Parathyroid adenoma (tissue), 2 donors: ENCODE data around the gene SND1.

ENCODE experiments used
- H2AFZ ChIP-seq: fragments of 300-600 bp; sonication (generic); one replicate; pipeline ENCODE4 v1.7.0; 2017; ENCODE audit warnings: antibody characterized with exemption, mild to moderate bottlenecking
- H3K27ac ChIP-seq: fragments of 300-600 bp; sonication (generic); one replicate; pipeline ENCODE4 v1.7.0; 2017
- H3K27me3 ChIP-seq: fragments of 300-600 bp; sonication (generic); one replicate; pipeline ENCODE4 v1.7.0; 2017; ENCODE audit warnings: low read length; ENCODE audit not compliant: control insufficient read depth, insufficient read depth
- H3K36me3 ChIP-seq: fragments of 300-600 bp; sonication (generic); one replicate; pipeline ENCODE4 v1.7.0; 2017; ENCODE audit warnings: low read length; ENCODE audit not compliant: control insufficient read depth, insufficient read depth
- H3K4me1 ChIP-seq: fragments of 300-600 bp; sonication (generic); one replicate; pipeline ENCODE4 v1.7.0; 2017; ENCODE audit warnings: control low read depth
- H3K4me2 ChIP-seq: fragments of 300-600 bp; sonication (generic); one replicate; pipeline ENCODE4 v1.7.0; 2017; ENCODE audit warnings: low read length
- H3K4me3 ChIP-seq: fragments of 300-600 bp; sonication (generic); one replicate; pipeline ENCODE4 v1.7.0; 2017; ENCODE audit warnings: low read depth, low read length
- H3K79me2 ChIP-seq: fragments of 300-600 bp; sonication (generic); one replicate; pipeline ENCODE4 v1.7.0; 2017; ENCODE audit warnings: control low read depth
- H3K9ac ChIP-seq: fragments of 300-600 bp; sonication (generic); one replicate; pipeline ENCODE4 v1.7.0; 2017; ENCODE audit warnings: mild to moderate bottlenecking
- H3K9me3 ChIP-seq: fragments of 300-600 bp; sonication (generic); one replicate; pipeline ENCODE4 v1.7.0; 2017; ENCODE audit warnings: low read length; ENCODE audit not compliant: control insufficient read depth
- TF ChIP-seq, protein P1 (sequence below): fragments of 300-600 bp; sonication (generic); IDR thresholded peaks from one replicate; pipeline ENCODE4 v1.7.0; 2017; ENCODE audit warnings: antibody characterized with exemption, mild to moderate bottlenecking
- donor health status: primary hyperparathyroidism.

The SND1 gene

DNA sequence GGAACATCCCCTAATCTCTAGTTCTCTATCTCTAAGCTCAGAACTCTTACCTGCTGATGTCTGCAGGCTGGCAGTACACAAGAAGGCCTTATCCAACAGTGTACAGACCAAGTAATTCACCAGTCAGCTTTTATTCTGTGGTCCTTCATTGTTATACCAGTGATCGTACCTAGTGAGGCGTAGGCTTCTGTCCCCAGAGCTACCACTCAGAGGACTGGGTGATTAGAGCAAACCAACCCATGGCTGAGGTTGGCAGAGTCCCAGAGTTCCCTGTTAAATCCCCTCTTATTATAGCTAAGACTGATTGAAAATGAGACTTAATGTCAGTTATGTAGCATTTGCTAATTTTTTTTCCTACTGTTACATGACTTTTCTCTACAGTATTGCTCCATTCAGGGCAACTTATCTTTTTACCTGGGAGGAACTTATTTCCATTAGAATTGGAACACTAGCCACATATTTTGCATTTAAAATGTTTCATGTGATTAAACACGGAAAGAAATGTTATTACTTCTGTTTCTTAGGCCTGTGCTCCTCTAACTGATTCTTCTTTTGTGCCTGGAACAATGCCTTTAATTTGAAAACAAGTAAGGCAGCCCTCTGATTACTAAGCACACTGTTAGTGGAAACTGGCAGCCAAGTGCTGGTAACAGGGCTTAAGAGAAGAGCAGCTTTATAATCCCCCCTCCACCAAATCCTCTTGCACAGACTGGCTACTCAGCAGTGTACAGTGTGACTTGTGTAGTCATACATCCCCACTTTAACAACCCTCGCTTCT, 252.1 kb downstream of the SND1 start:
- Histone ChIP-seq H3K9ac (no peak overlapping the region), H3K27ac (no peak overlapping the region), H3K9me3 (no peaks in the 10 kb centered on the region), H3K79me2 (no peaks in the 10 kb centered on the region), H2AFZ (no peak overlapping the region), H3K4me2 (no peak overlapping the region), H3K4me1 (peaks cover 23% of the 10 kb centered on the region), H3K36me3 (no peaks in the 10 kb centered on the region), H3K27me3 (no peaks in the 10 kb centered on the region), H3K4me3 (no peak overlapping the region)
- TF ChIP-seq, protein P1, sequence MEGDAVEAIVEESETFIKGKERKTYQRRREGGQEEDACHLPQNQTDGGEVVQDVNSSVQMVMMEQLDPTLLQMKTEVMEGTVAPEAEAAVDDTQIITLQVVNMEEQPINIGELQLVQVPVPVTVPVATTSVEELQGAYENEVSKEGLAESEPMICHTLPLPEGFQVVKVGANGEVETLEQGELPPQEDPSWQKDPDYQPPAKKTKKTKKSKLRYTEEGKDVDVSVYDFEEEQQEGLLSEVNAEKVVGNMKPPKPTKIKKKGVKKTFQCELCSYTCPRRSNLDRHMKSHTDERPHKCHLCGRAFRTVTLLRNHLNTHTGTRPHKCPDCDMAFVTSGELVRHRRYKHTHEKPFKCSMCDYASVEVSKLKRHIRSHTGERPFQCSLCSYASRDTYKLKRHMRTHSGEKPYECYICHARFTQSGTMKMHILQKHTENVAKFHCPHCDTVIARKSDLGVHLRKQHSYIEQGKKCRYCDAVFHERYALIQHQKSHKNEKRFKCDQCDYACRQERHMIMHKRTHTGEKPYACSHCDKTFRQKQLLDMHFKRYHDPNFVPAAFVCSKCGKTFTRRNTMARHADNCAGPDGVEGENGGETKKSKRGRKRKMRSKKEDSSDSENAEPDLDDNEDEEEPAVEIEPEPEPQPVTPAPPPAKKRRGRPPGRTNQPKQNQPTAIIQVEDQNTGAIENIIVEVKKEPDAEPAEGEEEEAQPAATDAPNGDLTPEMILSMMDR = no peak

DNA sequence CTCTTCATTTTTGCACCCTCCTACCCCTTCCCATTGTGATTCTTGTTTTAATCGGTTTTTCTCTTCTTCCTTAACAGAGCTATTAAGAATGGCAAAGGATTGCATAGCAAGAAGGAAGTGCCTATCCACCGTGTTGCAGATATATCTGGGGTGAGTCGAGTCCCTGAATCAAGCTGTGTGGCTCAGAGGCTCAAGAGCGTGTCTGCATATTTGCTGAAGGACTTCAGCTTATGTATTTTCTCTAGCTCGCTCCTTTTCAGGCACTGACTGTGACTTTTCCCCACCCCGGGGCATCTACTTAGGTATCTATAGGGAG, 252.6 kb downstream of the SND1 start:
- H3K4me1 ChIP-seq = peaks cover 24% of the 10 kb centered on the region
- H3K27me3 ChIP-seq = no peaks in the 10 kb centered on the region
- H3K4me2 ChIP-seq = no peak overlapping the region
- H3K36me3 ChIP-seq = no peaks in the 10 kb centered on the region
- no peak overlapping the region for H3K9ac ChIP-seq
- peaks cover 2% of the 10 kb centered on the region for H3K79me2 ChIP-seq
- no peak overlapping the region for H3K27ac ChIP-seq
- no peak overlapping the region for H3K4me3 ChIP-seq
- H3K9me3 ChIP-seq = no peaks in the 10 kb centered on the region
- TF ChIP-seq, protein P1 = no peak
- no peak overlapping the region for H2AFZ ChIP-seq

- Histone ChIP-seq H2AFZ (no peak overlapping the region), H3K27ac (no peak overlapping the region), H3K9me3 (no peaks in the 10 kb centered on the region), H3K36me3 (no peaks in the 10 kb centered on the region), H3K4me3 (no peak overlapping the region), H3K4me2 (no peak overlapping the region), H3K27me3 (no peaks in the 10 kb centered on the region), H3K9ac (no peak overlapping the region), H3K79me2 (peaks cover 4% of the 10 kb centered on the region), H3K4me1 (peaks cover 24% of the 10 kb centered on the region)
- TF ChIP-seq, protein P1 = no peak
Measured at GRCh38 chr7:127905021-127905420, 253.0 kb downstream of the SND1 start.

DNA sequence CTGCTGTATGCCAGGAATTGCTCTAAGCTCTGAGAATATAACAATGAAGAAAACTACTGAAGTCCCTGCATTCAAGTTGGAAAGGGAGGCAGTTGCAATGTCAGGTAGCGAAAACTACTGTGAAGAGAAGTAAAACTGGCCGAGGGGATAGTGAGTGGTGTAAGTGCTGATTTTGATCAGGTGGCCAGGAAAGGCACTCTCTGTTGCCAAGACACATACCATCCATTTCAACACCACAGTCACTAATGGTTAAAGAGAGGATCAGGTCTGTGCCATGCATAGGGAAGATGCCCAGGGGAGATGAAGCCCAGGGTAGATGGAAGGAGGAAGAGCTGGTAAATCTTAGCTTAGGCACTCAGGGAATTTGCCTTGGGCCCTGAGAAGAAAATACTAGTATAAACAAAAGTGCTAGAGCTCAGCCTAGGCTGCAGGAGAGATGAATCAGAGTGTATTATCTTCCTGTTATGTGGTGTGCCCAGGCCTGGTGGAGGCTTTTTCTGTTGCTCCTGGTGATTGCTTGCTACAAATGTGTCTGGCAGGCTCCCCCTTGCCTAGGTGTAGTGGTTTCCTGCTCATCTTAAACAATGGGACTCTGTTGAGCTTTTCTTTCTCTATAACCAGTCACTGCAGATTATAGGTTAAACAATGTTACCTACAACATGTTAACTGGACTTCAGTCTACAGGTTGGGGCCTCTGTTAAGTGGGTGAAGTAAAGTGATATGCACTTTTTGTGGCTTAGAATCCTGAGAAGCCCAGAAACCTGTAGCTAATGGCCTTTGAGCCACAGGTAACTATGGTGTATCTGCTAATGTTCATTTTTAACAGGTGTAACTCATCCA, 253.7 kb downstream of the SND1 start:
- H3K27ac ChIP-seq = no peak overlapping the region
- H3K4me1 ChIP-seq = peaks cover 20% of the 10 kb centered on the region
- no peaks in the 10 kb centered on the region for H3K27me3 ChIP-seq
- TF ChIP-seq, protein P1 = no peak
- H3K4me3 ChIP-seq = no peak overlapping the region
- H3K79me2 ChIP-seq = peaks cover 5% of the 10 kb centered on the region
- H3K36me3 ChIP-seq = no peaks in the 10 kb centered on the region
- no peaks in the 10 kb centered on the region for H3K9me3 ChIP-seq
- no peak overlapping the region for H3K9ac ChIP-seq
- no peak overlapping the region for H2AFZ ChIP-seq
- H3K4me2 ChIP-seq = no peak overlapping the region
